GM21717 (cell line): Measurements from ENCODE around the gene BCL7C.

Experiments
- ATAC-seq: cut with Tn5 transposase; IDR thresholded peaks from one replicate; pipeline ENCODE4 v1.9.1; 2021; ENCODE audit warnings: mild to moderate bottlenecking, moderate library complexity; ENCODE audit not compliant: unreplicated experiment

The BCL7C gene

DNA sequence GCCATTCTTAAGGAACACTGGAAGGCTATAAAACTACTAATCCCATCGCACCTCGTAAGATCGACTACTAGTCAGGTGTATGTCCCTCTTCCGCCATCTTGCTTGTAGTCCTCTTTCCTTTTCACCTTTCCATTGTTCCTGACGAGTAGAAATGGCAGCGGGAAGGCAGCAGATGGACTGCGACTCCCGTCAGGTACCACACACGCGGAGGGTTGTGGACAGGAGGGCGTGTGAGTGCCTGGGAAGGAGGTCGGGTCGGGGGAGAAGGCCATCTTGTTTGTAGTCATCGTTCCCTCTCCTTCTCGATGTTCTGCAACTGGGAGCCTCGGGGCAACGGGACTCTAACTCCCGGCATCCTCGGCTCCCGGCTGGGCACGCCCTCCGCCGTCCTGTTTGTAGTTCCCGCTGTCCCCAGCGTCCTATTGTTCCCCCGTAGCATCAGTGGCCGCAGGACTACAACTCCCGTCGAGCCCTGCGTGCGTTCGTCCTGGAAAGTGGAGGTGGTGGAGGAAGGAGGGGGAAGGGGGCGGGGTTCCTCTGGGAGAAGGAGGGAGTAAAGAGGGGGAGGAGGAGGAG, 29.2 kb upstream of the BCL7C start:
- peak; percentile 53 for ATAC-seq

DNA sequence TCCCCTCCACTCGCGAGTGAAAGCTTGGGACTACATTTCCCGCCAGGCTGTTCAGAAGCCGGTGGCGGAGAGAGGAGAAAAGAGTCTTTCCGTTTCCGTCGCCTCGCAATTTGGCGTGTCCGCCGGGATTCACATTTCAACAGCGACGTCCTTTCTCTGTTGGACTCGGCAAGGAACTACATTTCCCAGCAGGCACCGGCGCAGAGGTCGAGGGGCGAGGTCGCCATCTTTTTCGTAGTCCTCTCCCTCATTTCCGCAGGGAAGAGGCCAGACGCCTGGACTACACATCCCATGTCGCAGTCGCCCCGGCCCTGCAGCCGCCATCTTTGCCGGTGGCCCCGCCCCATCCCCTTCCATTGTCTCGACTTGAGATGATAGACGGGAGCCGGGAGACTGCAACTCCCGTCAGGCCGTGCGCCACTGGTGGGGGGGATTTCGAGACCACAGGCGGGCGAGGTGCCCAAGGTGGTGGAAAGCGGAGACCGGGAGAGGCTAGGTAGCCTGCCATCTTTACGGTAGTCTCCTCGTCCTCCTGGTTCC, 28.6 kb upstream of the BCL7C start:
- ATAC-seq, result peak; percentile 64

DNA sequence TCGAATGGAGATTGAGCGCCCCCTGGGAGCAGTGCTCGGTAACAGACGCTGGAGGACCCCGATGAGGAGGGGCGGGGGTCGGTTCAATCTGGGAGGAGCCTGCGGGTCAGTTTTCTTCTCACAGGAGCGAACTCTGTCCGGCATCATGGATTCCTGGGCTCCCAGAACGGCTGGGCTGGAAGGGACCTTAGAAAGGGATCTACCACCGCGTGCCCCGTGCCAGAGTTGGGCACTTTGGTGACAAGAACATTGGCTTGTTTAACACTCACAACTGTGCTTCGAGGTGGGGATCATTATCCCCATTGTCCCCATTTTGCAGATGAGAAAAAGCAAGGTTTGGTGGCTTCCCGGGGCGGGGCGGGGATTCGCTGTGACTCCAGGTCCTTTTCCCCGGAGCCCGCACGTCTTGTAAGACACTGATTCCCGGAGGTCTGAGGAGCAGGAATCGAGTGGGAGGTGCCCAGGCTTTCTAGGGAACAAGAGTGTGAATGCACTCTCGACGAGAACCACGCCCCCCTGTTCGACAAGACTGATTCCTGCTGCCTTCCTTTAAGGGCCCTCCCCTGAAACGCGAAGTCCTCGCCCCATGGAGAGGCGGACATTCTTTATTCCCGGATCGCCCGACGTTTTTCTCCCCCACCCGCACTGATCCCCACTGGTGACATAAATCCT, 28.0 kb upstream of the BCL7C start:
- no peak for ATAC-seq

DNA sequence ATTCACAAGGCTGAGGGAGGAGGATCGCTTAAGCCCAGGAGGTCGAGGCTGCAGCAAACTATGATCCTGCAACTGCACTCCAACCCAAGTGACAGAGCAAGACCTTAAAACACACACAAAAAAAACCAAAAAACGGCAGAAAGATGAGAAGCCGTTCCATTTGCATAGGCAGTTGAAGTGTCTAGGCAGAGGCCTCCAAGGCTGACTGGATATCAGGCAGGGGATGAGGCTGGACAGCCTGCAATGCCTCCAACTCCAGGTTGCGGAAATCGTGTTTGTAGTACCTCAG, 27.5 kb upstream of the BCL7C start:
- ATAC-seq, result no peak

DNA sequence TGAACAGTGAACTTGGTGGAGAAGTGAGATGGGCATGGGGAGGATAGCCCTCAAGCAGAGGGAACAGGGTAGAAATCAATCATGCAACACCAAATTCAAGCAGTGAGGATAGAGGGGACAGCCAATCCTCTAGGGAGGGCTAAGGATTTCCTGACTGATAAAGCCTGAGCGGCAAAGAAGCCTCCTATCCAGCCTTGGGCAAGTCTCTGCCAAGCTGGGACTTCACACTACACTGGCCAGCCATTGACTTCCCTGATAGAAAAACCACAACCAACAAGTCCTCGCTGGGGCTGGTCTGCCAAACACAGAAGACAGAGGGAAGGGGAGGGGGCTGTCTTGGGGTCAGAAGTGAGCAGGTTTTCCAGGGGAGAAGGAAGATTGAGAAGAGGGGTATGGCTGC, 27.0 kb upstream of the BCL7C start:
- ATAC-seq, result no peak

DNA sequence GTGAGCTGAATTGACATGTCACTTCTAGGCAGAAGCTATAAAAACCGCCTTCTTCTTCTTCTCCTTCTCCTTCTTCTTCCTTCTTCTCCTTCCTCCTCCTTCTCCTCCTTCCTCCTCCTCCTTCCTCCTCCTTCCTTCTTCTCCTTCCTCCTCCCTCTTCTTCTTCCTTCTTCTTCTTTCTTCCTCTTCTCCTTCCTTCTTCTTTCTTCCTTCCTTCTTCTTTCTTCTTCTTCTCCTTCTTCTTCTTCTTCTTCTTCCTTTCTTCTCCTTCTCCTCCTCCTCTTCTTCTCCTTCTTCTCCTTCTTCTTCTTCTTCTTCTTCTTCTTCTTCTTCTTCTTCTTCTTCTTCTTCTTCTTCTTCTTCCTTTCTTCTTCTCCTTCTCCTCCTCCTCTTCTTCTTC, 24.7 kb upstream of the BCL7C start:
- ATAC-seq, result no peak

DNA sequence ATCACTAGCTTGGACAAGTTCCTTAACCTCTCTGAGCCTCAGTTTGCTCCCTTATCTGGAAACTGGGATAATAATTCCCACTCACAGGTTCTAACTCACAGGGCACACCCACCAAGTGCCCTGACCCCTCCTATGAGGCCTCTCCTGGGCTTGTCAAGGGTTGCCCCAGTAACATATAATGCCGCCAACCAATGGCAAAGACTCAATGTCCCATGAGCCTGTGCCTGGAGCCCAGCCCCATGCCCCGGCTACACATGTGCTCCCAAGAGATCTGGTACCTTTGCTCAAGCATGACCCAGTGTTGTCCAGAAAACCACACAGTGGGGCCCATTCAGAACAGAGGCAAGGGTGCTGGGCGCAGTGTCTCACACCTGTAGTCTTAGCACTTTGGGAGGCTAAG, 21.0 kb upstream of the BCL7C start:
- ATAC-seq, result no peak

DNA sequence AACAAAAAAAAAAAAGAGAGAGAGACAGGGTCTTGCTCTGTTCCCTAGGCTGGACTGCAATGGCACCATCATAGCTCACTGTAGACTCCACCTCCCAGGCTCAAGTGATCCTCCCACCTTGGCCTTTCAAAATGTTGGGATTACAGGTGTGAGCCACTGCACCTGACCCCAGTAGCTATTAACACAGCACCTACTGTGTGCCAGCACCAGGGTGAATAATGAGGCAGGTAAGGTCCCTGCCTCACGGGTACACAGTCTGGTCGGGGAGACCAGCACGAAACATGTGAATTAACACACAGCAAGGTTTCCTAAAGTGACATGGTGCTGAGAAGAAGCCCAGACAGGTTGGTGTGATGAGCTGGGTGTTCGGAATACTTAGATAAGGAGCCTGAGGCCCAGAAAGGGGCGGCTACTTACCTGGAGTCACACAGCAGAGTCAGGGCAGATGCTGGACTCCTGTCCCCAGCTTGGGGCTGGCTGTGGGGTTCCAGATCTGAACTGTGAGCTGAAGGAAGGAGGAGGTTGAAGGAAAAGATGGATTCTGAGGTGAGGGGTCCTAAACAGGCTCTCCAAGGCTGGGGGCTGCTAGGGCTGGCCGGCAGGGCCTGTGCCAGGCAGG, 19.0 kb upstream of the BCL7C start:
- no peak for ATAC-seq

DNA sequence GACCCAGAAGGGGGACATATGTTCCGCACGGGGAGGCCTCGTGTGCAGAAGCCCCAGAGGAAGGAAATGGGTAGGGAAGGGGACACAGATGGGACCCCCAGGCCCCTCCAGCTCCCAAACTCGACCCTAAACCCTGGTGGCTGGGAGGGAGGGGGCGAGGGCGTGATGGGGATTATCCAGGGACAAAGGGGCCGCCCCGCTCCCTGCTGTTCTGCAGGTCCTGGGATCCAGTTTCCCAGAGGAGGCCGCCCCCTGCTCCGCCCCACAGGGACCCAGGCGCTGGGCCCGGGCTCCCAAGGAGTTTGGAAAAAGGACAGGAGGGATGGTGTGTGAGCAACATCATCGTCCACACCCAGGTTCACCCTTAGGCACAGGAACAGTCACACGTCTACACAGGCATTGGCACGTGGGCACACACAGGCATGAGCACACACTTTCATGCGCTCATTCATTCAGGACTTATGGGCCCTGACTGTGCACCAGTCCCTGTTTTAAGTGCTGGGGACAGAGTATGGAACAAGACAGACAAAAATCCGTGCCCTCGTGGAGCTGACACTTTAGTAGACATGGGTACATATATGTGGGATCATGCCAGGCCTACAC, 16.7 kb upstream of the BCL7C start:
- ATAC-seq, result no peak

DNA sequence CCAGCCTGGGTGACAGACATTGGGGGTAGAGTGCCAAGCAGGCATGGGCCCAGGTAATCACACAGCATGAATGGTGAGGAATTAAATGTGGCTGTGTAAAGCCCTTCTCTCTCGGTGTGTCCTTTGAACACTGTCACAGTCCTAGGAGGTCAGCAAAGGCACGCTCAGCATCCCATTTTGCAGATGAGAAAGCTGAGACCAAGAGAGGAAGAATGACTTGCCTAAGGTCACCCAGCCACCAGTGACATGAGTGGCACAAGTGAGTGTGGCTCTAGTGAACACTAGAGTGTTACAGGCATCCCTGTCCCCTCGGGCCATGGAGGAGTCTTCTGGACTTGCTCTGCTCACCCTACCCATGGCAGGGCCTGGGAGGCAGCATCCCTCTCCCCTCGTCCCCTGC, 13.2 kb upstream of the BCL7C start:
- no peak for ATAC-seq

DNA sequence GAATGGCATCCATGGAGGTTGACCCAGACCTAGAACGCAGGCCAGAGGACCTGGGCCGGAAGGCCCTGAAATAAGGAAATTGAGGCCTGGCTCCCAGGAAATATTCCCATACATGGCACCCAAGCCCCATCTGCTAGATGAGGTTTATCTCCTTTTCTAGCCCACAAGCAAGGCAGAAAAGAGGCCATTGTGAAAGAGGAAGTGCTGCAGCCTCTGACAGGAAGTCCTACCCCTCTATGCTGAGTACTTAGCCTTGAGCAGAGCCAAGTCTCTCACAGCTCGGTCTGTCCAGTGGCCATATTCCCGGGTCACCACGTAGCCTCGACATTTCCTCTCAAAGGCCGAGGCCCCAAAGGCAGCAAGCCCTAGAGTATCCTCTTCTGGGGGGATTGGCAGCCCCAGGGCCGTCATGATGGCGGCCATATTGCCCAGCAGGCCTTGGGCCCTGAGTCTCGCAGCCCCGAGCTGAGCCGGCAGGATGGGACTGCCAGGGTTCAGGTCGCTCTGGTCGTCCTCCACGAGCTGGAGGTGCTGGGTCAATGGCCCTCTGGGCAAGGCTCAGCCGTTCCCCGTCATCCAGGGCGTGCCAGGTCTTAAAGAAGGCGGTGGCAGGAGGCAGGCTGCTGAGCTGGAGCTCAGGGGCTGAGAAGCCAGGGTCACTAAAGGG, 10.4 kb upstream of the BCL7C start:
- ATAC-seq, result no peak

DNA sequence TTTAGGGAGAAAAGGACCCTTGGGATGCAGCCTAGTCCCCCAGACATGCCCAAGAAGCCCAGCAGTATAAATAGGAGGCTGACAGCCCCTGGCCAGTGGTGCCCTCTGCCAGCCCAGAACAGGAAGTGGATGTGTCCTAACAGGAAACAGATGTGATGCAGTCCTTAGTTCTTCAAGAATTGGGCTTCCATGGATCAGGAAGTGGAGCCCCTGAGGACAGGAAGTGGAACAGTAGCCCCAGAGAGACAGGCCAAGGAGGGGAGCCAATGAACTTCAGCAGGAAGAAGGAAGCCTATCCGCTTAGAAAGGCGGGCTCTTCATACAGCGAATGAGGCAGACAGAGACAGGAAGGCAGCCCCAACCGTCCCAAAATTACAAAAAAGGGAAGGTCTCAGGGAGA, 9.7 kb upstream of the BCL7C start:
- no peak for ATAC-seq

DNA sequence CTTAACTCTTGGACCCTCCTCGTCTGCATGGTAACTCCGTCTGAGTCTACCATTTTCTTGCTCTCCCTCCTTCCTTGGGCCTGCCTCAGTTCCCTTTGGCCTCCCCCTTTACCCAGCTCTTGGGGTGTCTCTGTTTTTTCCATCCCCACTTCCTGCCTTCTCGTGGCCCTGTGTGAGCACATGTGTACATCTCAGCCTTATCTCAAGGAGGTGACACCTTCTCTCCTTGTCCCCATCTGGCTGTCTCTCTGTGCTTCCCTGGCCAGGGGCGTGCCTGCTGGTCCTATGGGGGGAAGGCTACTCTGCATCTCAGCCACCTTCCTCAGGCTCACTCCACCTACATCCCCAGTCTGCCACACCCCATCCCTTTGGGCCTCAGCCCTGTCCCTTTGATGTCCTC, 9.1 kb upstream of the BCL7C start:
- no peak for ATAC-seq

DNA sequence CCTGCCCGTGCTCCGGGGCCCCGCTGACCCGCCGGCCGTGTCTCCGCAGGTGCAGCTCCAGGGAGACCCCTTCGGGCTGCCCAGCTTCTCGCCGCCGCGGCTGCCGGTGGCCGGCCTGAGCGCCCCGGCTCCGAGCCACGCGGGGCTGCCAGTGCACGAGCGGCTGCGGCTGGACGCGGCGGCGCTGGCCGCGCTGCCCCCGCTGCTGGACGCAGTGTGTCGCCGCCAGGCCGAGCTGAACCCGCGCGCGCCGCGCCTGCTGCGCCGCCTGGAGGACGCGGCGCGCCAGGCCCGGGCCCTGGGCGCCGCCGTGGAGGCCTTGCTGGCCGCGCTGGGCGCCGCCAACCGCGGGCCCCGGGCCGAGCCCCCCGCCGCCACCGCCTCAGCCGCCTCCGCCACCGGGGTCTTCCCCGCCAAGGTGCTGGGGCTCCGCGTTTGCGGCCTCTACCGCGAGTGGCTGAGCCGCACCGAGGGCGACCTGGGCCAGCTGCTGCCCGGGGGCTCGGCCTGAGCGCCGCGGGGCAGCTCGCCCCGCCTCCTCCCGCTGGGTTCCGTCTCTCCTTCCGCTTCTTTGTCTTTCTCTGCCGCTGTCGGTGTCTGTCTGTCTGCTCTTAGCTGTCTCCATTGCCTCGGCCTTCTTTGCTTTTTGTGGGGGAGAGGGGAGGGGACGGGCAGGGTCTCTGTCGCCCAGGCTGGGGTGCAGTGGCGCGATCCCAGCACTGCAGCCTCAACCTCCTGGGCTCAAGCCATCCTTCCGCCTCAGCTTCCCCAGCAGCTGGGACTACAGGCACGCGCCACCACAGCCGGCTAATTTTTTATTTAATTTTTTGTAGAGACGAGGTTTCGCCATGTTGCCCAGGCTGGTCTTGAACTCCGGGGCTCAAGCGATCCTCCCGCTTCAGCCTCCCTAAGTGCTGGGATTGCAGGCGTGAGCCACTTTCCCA, 8.4 kb upstream of the BCL7C start:
- ATAC-seq, result no peak

DNA sequence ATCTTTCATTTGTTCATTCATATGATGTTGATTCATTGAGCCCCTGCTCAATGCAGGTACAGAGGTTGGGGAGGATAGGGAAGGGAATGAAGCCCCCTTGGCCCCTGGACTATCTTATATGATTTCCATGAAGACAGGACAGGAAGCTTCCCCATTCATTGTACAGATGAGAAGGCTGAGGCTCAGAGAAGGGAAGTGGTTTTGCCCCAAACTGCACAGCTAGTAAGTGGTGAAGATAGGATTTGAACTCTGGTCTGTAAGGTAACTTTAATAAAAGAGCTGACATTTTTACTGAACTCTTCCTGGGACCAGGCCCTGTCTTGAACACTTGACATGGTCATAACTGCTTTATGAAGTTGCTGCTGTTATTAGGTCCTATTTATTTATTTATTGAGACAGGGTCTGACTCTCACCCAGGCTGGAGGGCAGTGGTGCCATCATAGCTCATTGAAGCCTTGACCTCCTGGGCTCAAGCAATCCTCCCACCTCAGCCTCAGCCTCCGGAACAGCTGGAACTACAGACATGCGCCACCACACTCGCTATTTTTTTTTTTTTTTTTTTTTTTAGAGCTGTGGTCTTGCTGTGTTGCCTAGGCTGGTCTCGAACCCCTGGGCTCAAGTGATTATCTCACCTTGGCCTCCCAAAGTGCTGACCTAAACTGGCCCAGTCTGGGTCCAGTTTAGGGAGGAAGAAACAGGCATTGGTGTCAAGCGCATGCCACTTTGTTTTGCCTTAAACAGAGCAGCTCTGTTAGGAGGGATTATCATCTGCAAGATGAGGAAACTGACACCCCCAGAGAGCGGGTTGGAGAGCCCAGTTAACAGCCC, 7.5 kb upstream of the BCL7C start:
- ATAC-seq, result no peak

DNA sequence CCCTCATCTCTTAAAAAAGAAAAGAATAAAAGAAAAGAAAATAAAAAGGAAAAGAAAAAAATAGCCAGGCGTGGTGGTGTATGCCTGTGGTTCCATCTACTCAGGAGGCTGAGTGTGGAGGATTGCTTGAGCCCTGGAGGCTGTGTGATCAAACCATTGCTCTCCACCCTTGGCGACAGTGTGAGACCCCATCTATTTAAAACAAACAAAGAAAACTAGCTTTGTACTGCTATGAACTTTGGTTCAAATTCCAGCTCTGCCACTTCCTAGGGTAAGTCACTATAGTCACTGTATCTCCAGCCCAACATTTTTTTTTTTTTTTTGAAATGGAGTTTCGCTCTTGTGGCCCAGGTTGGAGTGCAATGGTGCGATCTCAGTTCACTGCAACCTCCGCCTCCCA, 6.7 kb upstream of the BCL7C start:
- ATAC-seq, result no peak

DNA sequence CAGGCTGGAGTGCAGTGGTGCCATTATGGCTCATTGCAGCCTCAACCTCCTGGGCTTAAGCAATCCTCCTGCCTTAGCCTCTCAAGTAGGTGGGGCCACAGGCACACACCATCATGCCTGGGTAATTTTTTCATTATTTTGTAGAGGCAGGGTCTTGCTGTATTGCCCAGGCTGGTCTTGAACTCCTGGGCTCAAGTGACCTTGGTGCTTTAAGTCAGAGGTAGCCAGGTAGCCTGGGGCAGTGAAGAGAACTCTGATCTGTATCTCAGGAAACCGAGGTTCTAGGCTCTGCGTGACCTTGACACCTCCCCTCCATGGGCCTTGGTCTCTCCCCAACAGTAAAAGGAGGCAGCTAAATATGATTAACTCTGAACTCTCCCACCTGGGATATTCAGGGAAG, 5.9 kb upstream of the BCL7C start:
- no peak for ATAC-seq

DNA sequence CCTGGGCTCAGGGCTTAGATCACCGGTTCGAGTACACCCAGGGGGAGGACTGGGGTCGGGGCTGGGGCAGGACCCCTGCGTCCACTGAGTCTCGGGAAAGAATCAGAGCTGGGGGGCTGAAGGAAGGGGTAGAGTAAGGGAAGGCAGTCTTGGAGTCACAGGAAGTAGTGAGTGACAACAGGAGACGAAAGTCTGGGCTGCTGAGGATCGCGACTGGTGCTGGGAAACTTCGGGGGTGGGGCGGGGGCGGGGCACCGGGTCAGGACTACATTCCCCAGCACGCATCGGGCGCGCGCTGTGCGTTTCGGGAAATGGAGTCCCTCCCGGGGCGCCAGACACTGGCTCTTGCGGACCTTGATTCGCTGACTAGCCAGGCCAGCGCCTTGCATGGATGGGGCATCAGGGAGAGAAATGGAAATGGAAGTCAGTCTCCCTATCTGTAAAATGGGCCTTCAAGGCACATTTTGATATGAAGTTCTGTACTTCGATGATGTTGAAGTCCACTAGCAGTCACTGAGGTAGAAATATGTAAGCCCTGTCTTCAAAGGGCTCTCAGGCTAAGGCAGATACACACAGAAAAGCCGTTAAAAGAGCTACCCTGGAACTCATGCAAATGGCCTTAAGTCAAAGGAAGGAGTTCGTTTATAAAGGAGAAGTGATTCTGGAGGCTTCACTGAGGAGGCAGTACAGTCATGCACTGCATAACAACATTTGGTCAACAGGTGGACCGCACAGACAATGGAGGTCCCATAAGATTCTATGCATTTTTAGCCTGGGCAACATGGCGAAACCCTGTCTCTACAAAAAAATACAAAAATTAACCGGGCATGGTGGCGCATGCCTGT, 3.2 kb upstream of the BCL7C start:
- ATAC-seq, result no peak
